ENCODE results near the gene SLC39A11.

Gene SLC39A11

GRCh38 chr17:72977771-72978417, 114.6 kb downstream of the SLC39A11 start:
- no peak for DNase-seq (ENCODE audit: low read depth in 2 of 2)

DNA sequence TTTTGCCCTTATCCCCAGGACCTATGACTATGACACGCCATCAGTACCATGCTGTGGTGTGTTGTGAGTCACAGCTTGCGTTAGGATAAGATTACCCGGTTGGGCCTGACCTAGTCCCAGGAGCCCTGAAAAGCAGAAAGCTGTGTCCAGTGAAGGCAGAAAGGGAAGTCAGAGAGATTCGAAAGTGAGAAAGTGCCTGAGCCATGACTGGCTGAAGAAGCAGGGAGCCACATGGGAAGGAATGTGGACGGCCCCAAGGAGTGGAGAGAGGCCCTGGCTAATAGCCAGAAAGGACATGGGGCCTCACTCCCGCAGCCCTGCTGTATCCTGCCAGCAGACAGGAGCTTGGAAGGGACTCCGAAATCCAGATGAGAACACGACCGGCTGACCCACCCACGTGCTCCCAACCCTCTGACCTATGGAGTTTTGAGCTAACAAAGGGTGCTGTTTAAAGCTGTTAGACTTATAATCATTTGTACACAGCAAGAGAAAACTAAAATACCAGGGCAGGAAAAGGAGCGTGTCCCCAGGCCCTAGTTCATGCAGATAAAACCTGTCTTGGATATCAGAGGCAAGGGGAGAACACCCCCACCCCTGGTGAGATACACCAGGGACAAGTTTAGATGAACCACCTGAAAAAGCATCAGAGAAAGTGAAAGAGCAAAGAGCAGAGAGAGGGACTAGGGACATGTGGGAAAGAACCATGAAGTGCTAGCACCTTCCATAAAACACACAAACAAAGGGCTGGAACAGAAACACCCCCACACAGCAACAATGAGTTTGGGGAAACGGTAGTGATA, 115.3 kb downstream of the SLC39A11 start:
- no peak for DNase-seq (ENCODE audit: low read depth in 2 of 2)

DNA sequence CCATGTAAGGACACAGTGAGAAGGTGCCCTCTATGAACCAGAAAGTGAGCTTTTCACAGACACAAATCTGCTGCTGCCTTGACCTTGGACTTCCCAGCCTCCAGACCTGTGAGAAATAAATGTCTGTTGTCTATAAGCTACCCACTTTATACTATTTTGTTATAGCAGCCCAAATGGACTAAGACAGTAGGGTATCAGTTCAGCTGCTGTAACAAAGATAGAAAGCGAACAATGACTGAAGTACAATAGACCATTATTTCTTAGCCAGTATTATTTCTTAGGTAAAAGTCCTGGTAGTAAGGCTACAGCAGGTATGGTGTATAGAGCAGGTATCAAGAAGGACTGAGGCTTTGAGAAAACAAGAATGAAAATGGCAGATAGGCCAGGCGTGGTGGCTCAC, 117.0 kb downstream of the SLC39A11 start:
- DNase-seq (ENCODE audit: low read depth in 2 of 2): no peak

DNA sequence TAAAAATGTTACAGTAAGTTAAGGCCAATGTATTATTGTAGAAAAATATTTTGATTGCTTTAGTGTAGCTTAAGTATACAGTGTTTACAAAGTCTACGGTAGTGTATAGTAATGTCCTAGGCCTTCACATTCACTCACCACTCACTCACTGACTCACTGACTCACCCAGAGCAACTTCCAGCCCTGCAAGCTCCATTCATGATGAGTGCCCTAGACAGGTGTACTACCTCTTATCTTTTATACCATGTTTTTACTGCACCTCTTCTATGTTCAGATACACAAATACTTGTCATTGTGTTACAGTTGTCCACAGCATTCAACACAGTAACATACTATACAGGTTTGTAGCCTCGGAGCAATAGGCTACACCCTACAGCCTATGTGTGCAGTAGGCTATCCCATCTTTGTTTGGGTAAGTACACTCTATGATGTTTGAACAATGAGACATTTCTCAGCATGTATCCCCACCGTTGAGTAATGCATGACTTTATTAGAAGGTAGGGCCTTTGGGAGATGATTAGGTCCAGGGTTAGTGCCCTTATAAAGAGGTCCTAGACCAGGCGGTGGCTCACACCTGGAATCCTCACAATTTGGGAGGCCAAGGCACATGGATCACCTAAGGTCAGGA, 117.8 kb downstream of the SLC39A11 start:
- DNase-seq (ENCODE audit: low read depth in 2 of 2): no peak

DNA sequence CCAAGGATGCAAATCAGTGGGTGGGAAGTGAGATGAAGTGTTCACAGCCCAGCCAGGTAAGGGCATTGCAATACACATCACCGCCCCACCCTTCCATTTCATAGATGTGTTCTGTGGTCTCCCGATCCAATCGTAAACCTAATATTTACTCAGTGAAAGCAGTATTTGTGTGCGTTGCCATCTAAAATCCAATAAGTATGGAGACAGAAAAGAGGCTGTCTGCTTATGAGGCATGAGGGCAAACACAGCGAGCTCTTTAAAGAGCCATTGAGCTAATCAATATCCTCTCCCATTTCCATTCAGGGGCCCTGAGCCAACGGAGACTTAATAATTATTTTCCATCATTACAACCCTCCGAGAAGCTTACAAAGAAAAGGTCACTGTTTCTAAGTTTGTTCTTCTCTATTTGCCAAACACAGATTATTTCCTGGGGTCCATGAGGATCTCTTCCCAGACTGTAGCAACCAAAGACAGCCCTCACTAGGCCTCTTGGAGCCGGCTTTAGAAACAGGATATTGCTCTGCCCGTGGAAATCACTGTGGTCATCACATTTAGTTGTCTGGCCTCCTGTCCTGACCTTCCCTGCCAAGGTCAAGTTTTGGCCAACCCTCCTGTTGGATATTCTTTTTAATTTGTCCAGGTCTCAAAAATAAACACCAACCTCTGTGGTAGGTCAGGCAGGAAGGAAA, 120.1 kb downstream of the SLC39A11 start:
- no peak for DNase-seq (ENCODE audit: low read depth in 2 of 2)

DNA sequence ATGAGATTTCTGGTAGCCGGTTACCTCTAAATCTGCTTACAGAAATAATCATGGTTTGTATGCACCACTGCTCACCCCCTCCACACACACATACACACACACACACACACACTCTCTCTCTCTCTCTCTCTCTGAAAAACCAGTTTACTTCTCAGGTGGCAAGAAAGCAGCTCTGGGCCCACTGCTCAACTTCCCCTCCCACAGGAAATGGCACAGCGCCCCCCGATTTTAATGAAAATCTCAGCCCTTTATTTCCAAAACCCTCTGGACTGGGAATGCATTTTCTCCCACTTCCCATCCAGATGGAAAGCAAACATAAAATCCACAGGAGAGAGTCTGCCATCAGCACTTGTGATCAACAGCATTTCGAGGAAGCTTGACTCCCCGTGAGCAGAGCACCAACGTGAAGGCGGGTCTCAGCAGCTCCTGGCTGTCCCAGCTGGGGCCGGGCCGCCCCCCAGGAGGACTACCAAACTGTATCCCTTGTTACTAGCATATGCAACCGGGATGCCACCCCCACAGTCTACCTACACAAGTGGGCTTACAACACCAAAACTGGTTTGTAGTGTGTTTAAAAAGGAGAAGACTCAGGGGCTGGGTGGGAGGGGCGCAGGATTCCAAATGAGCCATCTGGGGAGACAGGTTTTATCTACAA, 121.1 kb downstream of the SLC39A11 start:
- DNase-seq (ENCODE audit: low read depth in 2 of 2): no peak

DNA sequence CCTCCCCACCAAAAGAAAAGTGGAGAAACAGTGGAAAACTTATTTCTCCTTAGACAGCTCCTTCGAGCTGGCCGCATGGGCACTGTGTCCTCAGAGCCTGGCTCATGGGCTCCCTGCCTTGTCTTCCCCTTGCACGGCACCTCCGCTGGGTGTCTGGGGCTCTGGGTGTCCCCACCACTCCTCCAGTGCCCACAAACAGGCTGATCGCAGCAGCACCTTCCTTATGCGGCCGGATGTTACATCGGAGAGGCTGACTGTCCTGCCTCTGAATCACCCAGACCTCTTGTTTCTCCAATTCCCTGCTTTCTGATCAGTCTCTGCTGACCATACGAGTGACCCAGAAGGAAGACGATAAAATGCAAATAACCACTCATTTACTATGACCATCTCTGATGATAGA, 121.7 kb downstream of the SLC39A11 start:
- DNase-seq (ENCODE audit: low read depth in 2 of 2): no peak

- no peak for DNase-seq (ENCODE audit: low read depth in 2 of 2)
Measured at GRCh38 chr17:72970246-72970645, 122.2 kb downstream of the SLC39A11 start.

DNA sequence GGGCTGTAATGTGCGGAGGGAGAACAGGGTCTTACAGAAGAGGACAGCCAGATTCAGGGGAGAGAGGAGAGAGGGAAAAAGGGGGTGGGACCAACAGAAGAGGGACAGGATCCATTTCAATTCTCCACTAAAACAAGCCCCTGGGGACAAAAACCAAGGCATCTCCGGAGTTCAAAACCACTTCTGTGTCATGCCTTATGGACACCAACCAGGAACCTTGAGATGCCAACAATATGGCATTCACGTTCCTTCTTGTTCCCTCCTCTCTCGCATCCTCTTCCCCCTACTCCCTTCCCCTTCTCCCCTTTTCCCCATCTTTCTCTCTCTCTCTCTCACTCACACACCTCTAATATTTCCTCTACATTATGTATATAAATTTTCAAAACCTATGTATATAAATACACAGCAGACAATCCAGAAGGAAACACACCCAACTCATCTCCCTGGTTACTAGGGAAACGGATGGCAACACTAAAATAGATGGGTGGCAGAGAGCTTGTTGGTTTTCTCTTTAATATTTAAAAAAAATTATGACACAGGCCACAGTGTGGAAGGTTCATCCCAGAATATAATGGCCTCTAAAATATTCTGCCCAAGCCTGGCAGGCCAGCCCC, 123.1 kb downstream of the SLC39A11 start:
- no peak for DNase-seq (ENCODE audit: low read depth in 2 of 2)

DNA sequence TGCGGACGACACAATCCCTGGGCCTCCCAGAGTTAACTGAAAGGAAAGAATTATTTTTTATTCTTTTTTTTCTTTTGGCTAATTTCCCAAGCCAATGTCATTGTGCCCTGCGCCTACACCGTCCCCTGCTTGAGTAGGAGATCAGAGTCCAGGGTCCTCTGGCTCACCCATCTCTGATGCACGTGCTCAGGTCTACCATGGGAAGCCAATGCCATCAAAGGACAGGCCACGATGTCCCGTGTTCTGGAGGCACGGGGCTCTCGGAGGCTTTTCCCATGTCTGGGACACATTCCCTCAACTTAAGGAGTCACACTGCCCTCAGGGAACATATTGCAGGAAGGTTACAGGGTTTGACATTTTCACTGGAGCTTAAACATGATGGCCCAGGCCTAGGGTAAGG, 123.7 kb downstream of the SLC39A11 start:
- DNase-seq (ENCODE audit: low read depth in 2 of 2): no peak

DNA sequence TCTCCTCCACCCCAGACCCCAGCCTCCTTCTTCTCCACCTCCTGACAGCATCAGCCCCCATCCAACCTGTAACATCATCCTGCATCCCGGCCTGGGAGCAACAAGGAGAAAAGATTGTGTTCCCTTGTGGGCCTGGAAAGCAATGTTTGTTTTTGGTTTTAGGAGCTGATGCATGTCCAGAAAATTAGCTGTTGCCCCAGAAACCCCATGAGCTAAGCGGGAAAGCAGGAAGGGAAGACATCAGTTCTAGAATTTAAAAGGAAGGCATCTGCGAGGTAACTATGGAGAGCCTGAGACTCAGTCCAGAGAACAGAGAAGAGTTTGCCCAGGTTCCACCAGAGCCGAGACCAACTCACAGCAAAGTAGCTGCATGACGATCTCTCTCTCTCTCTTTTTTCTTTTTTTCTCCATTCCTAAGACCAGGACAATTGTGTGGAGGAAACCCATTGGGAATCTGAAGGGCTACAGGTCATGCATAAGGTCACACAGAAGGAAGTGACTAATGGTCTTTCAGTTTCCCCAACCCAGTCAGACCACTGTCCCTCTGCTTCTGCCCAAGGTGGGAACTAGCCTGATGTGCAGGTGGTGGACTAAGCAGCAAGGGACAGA, 124.4 kb downstream of the SLC39A11 start:
- DNase-seq (ENCODE audit: low read depth in 2 of 2): no peak

GRCh38 chr17:72967277-72967970, 125.1 kb downstream of the SLC39A11 start:
- no peak for DNase-seq (ENCODE audit: low read depth in 2 of 2)

GRCh38 chr17:72962106-72962505, 130.4 kb downstream of the SLC39A11 start:
- no peak for DNase-seq (ENCODE audit: low read depth in 2 of 2)

DNA sequence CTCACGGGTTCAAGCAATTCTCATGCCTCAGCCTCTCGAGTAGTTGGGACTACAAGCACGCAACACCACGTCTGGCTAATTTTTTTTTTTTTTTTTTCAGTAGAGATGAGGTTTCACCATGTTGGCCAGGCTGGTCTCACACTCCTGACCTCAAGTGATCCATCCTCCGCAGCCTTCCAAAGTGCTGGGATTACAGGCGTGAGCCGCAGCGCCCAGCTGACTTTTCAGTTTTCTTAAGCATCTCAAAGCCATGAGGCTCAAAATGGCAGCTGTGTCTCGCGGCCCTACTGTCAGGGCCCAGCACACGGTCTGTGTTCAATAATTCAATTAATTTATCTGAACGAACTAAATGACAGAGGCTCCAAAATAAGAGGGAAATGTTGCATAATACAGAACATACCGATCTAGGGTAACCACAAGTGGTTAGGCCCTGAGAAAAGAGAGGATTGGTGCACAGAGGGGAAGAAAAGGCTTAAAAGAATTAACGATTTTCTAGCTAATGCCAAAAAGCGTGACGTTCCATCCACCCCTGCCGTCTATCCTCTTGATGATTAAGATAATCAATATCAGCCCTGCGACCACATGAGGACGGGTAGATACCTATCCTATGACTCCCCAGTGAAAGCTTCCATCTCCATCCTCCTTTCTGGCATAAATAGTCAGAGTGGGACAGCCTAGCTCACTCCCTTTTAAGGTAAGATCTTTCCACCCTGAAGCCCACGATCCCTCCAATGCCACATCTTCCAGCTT, 136.9 kb downstream of the SLC39A11 start:
- DNase-seq (ENCODE audit: low read depth in 2 of 2): no peak

DNA sequence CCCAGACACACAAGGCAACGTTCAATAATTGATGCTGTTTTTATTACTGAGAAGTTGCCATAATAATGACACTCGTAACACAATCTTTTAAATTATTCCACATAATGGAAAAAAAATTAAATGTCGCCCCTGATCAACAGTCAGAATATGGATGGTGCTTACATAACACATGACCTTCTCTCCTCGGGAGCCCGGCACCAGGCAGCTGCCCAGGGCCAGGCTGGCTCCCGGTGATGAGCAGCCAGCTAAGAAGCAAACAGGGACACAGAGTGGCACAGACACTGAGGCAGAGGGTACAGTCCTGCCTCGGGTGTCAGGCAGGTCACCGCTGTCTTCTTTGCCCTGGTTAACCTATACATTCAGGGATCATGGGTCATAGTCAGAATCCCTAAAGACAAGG, 137.9 kb downstream of the SLC39A11 start:
- no peak for DNase-seq (ENCODE audit: low read depth in 2 of 2)

- no peak for DNase-seq (ENCODE audit: low read depth in 2 of 2)
Measured at GRCh38 chr17:72953621-72954020, 138.9 kb downstream of the SLC39A11 start.

- no peak for DNase-seq (ENCODE audit: low read depth in 2 of 2)
Measured at GRCh38 chr17:72952641-72953315, 139.7 kb downstream of the SLC39A11 start.

DNA sequence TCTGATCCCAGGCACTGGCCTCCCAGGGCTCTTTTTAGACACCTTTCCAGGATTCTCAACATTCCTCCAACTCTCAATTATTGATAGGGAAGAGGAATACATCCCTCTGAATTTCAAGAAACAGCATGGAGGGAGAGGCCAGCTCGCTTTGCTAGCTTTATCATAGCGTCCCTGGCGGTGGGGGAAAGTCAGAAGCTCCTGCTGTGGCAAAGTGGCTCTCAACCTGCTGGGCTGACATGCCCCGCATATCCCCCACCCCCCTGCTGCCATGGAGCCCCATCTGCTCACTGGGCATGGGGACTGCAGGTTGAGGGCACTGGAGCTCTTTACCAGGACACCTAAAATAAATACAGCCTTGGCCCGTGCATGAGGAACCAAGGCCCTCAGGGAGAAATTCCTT, 140.3 kb downstream of the SLC39A11 start:
- no peak for DNase-seq (ENCODE audit: low read depth in 2 of 2)
